ENCODE measurements around the gene GRP.

GRP gene

GRCh38 chr18:59202258-59202820, 17.6 kb upstream of the GRP start:
- no peak for TF ChIP-seq POLR2AphosphoS5 (IDR thresholded peaks at IDR 0.05; ENCODE audit: low read depth, low read length)
- TF ChIP-seq SIN3A (IDR thresholded peaks at IDR 0.05; ENCODE audit: borderline replicate concordance, insufficient read depth, low read length) = no peak
- no peak for TF ChIP-seq TAF1 (IDR thresholded peaks at IDR 0.05; ENCODE audit: borderline replicate concordance, insufficient read depth, low read length)
- TF ChIP-seq REST (IDR thresholded peaks at IDR 0.05; ENCODE audit: insufficient read depth in 1 of 2, low read depth in 2 of 2, low read length in 2 of 2) = no peak

- TF ChIP-seq FOXP2 (optimal IDR thresholded peaks at IDR 0.05; ENCODE audit: borderline replicate concordance, extremely low read depth, extremely low read length, insufficient read depth) (no peak), REST (IDR thresholded peaks at IDR 0.05; ENCODE audit: insufficient read depth in 1 of 2, low read depth in 2 of 2, low read length in 2 of 2) (no peak), POLR2AphosphoS5 (IDR thresholded peaks at IDR 0.05; ENCODE audit: low read depth, low read length) (no peak), TAF1 (IDR thresholded peaks at IDR 0.05; ENCODE audit: borderline replicate concordance, insufficient read depth, low read length) (no peak), SIN3A (IDR thresholded peaks at IDR 0.05; ENCODE audit: borderline replicate concordance, insufficient read depth, low read length) (no peak)
Observed at GRCh38 chr18:59207506-59207905, 12.5 kb upstream of the GRP start.

- TF ChIP-seq FOXP2 (optimal IDR thresholded peaks at IDR 0.05; ENCODE audit: borderline replicate concordance, extremely low read depth, extremely low read length, insufficient read depth) (no peak), POLR2AphosphoS5 (IDR thresholded peaks at IDR 0.05; ENCODE audit: low read depth, low read length) (no peak), SIN3A (IDR thresholded peaks at IDR 0.05; ENCODE audit: borderline replicate concordance, insufficient read depth, low read length) (no peak), TAF1 (IDR thresholded peaks at IDR 0.05; ENCODE audit: borderline replicate concordance, insufficient read depth, low read length) (no peak)
Observed at GRCh38 chr18:59208602-59209125, 11.3 kb upstream of the GRP start.

- no peak for TF ChIP-seq POLR2AphosphoS5 (IDR thresholded peaks at IDR 0.05; ENCODE audit: low read depth, low read length)
- TF ChIP-seq FOXP2 (optimal IDR thresholded peaks at IDR 0.05; ENCODE audit: borderline replicate concordance, extremely low read depth, extremely low read length, insufficient read depth) = no peak
- no peak for TF ChIP-seq TAF1 (IDR thresholded peaks at IDR 0.05; ENCODE audit: borderline replicate concordance, insufficient read depth, low read length)
- no peak for TF ChIP-seq REST (IDR thresholded peaks at IDR 0.05; ENCODE audit: insufficient read depth in 1 of 2, low read depth in 2 of 2, low read length in 2 of 2)
- no peak for TF ChIP-seq SIN3A (IDR thresholded peaks at IDR 0.05; ENCODE audit: borderline replicate concordance, insufficient read depth, low read length)
Observed at GRCh38 chr18:59210299-59210698, 9.7 kb upstream of the GRP start.

GRCh38 chr18:59211629-59212028, 8.3 kb upstream of the GRP start:
- no peak for TF ChIP-seq SIN3A (IDR thresholded peaks at IDR 0.05; ENCODE audit: borderline replicate concordance, insufficient read depth, low read length)
- no peak for TF ChIP-seq REST (IDR thresholded peaks at IDR 0.05; ENCODE audit: insufficient read depth in 1 of 2, low read depth in 2 of 2, low read length in 2 of 2)
- TF ChIP-seq POLR2AphosphoS5 (IDR thresholded peaks at IDR 0.05; ENCODE audit: low read depth, low read length) = no peak
- no peak for TF ChIP-seq TAF1 (IDR thresholded peaks at IDR 0.05; ENCODE audit: borderline replicate concordance, insufficient read depth, low read length)
- no peak for TF ChIP-seq FOXP2 (optimal IDR thresholded peaks at IDR 0.05; ENCODE audit: borderline replicate concordance, extremely low read depth, extremely low read length, insufficient read depth)

Data from PFSK-1 (cell line).